Measurements from ENCODE around the gene SHROOM1.

SHROOM1 gene

GRCh38 chr5:132849347-132849746, 18.9 kb upstream of the SHROOM1 start:
- DNase-seq = no peak

GRCh38 chr5:132848270-132848669, 17.8 kb upstream of the SHROOM1 start:
- DNase-seq = no peak

- DNase-seq = no peak
Observed at GRCh38 chr5:132841305-132841704, 10.9 kb upstream of the SHROOM1 start.

GRCh38 chr5:132840896-132841295, 10.4 kb upstream of the SHROOM1 start:
- DNase-seq = no peak

DNA sequence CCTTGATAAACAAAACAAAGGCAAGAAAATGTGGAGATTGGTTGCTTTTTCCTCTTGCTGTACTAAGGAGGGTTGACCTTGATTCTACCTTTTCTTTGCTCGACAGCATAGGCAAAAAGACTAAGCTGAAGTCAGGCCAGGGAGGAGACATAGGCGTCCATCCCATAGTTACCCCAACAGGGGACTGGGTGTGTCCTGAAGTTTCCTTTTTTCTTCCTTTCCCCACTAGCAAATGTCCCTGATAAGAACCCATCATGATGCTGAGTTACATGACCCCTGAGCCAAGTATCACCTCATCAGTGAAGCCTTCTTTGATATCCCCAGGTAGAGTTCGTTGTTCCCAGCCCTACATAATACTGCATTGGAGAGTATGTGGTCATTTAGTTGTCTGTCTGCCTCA, 9.9 kb upstream of the SHROOM1 start:
- no peak for DNase-seq

DNA sequence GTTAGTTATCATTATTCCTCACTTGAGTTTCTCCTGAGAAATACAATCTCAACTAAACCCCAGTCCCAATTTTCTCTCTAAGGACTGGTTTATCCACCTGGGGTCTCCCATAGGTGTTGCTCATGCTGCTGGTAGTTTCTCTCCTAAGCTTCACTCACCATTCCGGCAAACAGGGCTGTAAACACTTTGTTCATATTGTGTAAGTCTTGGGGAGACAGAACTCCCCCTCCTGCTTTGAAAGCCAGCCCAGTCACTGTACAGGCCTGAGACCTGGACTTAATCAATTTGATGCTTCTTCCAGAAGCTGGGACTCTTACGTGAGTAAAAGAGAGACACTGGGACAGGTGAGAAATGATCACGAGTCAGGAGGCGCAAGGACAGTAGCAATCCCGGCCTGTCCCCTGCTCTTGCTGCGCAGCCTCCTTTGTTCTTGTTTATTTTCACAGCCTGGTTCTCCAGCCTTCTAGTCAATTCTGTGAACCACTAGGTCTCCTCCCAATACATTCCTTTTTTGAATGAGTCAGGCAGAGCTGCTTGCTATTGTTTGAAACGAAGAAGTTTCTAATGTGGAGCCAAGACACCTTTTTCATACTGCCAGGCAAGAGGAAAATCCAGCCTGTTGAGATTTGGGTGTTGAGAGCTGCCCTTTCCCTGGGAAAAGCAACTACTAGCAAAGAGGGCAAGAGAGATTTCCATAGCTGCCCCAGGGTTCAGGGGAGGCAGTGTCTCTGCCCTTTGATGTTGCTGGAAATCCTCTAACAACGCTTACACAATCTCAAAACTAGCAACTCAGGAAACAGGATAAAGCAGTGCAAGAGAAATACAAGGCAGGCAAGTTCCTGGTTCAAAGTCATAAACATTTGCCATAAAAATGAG, 9.2 kb upstream of the SHROOM1 start:
- no peak for DNase-seq

DNA sequence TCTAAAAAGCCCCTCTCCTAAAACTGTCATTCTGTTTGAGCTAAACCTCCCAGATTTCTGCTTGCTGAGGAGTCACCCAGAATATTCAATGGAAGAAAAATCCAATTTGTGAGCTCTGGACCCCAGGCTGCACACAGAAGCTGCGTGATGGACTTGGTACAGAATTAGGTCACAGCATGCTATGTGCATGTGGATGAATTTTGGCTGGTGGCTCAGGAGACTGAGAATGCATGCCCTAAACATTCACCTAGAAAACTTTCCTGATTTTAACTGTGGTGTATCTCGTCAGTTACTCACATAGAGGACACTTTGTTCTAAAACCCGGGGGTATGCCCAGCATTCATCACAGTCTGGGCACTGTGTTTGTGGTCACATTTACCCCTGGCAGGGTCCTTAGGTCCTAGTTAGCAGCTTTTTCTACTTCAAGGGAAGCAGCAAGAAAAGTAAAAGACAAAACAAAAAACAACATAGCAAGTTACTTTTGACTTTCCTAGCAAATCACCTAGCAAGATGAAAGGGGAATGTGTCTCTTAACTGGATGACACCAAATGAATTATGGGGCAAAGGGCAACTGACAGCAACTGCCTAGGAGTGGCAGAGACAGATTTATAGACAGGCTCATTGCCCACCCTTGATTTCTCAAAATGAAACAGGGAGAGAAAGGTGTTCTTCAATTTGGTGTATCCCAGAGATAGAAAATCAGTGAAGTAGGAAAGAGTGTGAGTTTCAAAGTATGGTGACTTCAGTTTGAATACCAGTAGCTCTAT, 8.3 kb upstream of the SHROOM1 start:
- no peak for DNase-seq

GRCh38 chr5:132837868-132838267, 7.4 kb upstream of the SHROOM1 start:
- DNase-seq = no peak

DNA sequence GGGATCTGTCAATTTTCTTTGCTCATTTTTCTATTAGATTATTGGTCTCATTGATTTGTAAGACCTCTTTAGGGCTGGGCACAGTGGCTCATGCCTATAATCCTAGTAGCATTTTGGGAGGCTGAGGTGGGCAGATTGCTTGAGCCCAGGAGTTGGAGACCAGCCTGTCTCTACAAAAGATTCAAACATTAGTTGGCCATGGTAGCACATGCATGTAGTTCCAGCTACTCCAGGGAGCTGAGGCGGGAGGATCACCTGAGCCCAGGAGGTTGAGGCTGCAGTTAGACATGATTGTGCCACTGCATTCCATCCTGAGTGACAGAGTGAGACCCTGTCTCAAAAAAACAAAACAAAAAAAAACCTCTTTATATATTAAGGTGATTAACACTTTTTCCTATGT, 6.4 kb upstream of the SHROOM1 start:
- no peak for DNase-seq

- DNase-seq = no peak
Observed at GRCh38 chr5:132834057-132834456, 3.6 kb upstream of the SHROOM1 start.

- DNase-seq = no peak
Observed at GRCh38 chr5:132832612-132833011, 2.2 kb upstream of the SHROOM1 start.

DNA sequence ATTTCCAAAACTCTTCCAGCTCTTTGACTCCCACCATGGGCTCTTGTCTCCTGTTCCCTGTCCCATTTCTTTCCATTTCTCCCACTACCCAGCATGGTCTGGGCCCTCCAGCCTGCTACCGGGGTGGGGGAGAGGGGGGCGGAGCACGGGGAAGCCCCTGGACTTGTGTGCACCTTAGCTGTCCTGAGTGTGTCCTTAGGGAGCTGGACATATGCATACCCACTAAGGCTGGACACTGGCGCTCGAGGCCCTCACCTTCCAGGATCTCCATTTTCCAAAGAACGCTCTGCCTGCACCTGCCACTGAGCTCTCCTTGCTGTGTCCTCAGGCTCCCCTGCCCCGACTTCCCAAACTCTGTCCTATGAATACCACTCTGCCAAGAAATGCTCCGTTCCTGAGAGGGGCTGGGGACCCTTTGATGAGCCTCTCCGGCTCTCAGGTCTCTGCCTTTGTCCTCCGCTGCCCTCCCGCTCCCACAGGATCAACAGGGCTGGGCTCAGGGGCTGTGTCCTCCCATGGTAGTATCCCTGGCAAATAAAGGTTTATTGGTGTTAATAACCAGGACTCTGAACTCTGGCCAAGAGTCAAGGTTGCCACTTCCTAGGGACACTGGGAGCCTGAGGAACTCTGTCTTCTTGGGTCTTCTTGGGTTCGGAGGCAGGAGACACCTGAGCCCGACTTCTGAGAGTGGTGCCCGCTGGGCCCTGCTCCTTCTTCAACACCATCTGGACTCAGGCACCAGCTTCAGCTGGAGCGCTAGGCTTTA, 831 bp upstream of the SHROOM1 start:
- no peak for DNase-seq

- DNase-seq = peak; percentile 73
Observed at GRCh38 chr5:132829742-132830435, 558 bp downstream of the SHROOM1 start.

DNA sequence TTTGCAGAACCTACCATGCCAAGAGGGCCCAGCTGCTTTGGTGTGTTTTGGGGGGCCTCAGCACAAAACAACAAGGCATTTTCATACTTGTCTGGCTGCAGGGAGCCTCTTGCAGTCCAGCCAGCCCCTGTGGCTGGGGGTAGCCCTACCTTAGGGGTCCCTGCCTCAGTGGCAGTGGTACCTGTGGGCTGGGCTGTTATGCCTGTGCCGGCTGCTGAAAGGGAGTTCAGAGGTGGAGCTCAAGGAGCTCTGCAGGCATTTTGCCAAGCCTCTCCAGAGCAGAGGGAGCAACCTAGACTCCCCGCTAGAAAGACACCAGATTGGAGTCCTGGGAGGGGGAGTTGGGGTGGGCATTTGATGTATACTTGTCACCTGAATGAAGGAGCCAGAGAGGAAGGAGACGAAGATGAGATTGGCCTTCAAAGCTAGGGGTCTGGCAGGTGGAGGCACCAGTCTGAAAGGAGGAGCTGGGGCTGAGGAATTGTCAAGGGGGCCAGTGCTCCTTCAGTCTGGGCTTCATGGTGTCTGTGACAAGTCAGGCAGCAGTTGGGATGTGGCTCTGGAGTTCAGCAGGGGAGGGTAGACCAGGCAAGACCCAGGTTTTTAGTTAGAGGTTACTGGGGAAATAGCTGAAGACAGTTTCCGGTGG, 1.5 kb downstream of the SHROOM1 start:
- no peak for DNase-seq

- DNase-seq = no peak
Observed at GRCh38 chr5:132827943-132828673, 2.3 kb downstream of the SHROOM1 start.

DNA sequence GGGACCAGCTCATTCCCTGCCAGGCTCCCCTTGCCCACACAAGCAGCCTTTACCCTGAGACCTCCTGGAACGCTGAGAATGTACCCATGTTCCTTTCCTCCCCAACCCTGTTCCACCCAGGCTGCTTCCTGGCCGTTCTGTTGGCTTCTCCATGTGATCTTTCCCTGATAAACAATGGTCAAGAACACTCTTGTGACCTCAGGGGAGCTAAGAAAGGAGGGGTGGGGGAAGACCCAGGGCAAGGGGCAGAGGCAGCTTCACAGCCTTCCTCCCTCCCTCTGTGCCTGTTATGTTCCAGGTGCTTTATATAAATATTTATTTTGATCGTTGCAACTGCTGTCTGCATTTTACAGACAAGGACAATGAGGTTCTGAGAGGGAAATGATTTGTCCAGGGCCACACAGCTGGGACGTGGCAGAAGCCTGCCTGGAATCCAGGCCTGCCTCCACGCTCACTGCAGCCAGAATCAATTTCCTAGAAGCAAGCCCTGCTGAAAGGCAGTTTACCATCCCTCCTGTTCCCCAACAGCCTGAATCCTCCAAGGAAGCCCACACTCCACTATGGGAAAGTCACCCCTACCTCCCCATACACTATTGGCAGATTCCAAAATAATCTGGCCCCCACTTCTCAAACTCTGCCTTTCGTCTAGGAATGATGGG, 3.9 kb downstream of the SHROOM1 start:
- DNase-seq = no peak

DNA sequence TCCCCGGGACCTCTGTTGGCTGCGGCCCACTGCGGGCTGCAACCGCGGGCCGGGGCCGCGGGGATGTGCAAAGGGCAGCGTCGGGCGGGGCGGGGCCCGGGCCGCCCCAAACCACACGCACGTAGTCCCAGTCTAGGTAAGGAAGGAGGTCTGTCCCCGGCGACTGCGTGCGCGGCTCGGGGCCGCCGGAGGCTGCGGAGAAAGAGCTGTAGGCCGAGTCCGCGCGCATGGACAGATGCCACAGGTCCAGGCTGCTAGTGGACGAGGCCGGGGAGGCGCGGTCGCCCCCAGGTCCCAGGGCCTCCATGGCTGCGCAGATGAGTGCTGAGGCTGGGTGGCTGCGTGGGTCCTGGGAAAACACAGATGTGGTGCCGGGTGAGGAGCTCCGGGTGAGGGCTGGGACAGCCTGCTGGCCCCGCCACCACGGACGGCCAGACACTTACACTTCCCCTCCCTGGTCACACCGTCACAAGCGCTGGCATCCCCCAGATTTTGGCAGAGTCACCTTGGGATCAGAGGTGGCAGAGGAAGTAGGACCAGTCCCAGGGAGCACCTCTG, 4.5 kb downstream of the SHROOM1 start:
- DNase-seq = peak; percentile 21

- no peak for DNase-seq
Observed at GRCh38 chr5:132825033-132825833, 5.2 kb downstream of the SHROOM1 start.

GRCh38 chr5:132824426-132824825, 6.0 kb downstream of the SHROOM1 start:
- no peak for DNase-seq
